Measurements from ENCODE around the gene GPR148.

Gene GPR148

GRCh38 chr2:130749641-130750040 lies 20.8 kb downstream of the GPR148 start:
- no peak for DNase-seq (ENCODE audit: low spot score)

- DNase-seq (ENCODE audit: low spot score), result no peak
These were observed 25.9 kb downstream of the GPR148 start for GRCh38 chr2:130754811-130755210.

- no peak for DNase-seq (ENCODE audit: low spot score)
These were observed 26.6 kb downstream of the GPR148 start, which contains the start of gene AMER3 for GRCh38 chr2:130755256-130756052. TSS of gene AMER3 (plus strand) at chr2:130755540. CDS start at chr2:130762073, 6,533 bp downstream.

GRCh38 chr2:130756053-130756873 lies 27.4 kb downstream of the GPR148 start:
- DNase-seq (ENCODE audit: low spot score), result no peak

- no peak for DNase-seq (ENCODE audit: low spot score)
These were observed 28.2 kb downstream of the GPR148 start for GRCh38 chr2:130756874-130757668.

- DNase-seq (ENCODE audit: low spot score), result no peak
These were observed 31.3 kb downstream of the GPR148 start for GRCh38 chr2:130759906-130760753.

- no peak for DNase-seq (ENCODE audit: low spot score)
These were observed 32.2 kb downstream of the GPR148 start for GRCh38 chr2:130760754-130761751.

GRCh38 chr2:130762031-130762909 lies 33.4 kb downstream of the GPR148 start:
- DNase-seq (ENCODE audit: low spot score), result no peak

- no peak for DNase-seq (ENCODE audit: low spot score)
These were observed 34.1 kb downstream of the GPR148 start for GRCh38 chr2:130762910-130763385.

- DNase-seq (ENCODE audit: low spot score), result no peak
These were observed 34.5 kb downstream of the GPR148 start for GRCh38 chr2:130763405-130763804.

GRCh38 chr2:130764035-130764820 lies 35.4 kb downstream of the GPR148 start:
- DNase-seq (ENCODE audit: low spot score), result no peak

- no peak for DNase-seq (ENCODE audit: low spot score)
These were observed 35.9 kb downstream of the GPR148 start for GRCh38 chr2:130764821-130765115.

GRCh38 chr2:130765464-130765863 lies 36.6 kb downstream of the GPR148 start:
- no peak for DNase-seq (ENCODE audit: low spot score)

- DNase-seq (ENCODE audit: low spot score), result no peak
These were observed 37.2 kb downstream of the GPR148 start for GRCh38 chr2:130766037-130766436.

- DNase-seq (ENCODE audit: low spot score), result no peak
These were observed 38.0 kb downstream of the GPR148 start for GRCh38 chr2:130766711-130767407.

GRCh38 chr2:130767408-130767775 lies 38.5 kb downstream of the GPR148 start:
- DNase-seq (ENCODE audit: low spot score), result no peak

GRCh38 chr2:130768191-130768855 lies 39.5 kb downstream of the GPR148 start:
- no peak for DNase-seq (ENCODE audit: low spot score)

Measured in activated CD4-positive, alpha-beta T cell treated with anti-CD3 and anti-CD28 coated beads, Interleukin-2, Interleukin-4, amounts not matched to agents 100 ng/mL and 50 ng/mL, durations not matched to agents 16 hours and 8 hours (primary cell).